Gastroesophageal sphincter (tissue), 4 donors: ENCODE results near the gene FHOD3. TPM values are rescaled to one million over a fixed set of nuclear protein-coding genes. Genes with fewer than 3 reads are reported as not detected.

Experiments
- ATAC-seq: fragments of 150-250 bp; one replicate; pipeline ENCODE4 v1.9.1; 2016; ENCODE audit warnings: mild to moderate bottlenecking, moderate library complexity
- H3K27ac ChIP-seq, 4 donors: fragments of 200-600 bp; sonication (generic) in 3 of 4; 1 replicate in 3 of 4; 2 replicates in 1 of 4; pipeline ENCODE4 v1.5.1; 2016 to 2019
- H3K27me3 ChIP-seq: fragments of 200-600 bp; sonication (generic); one replicate; pipeline ENCODE4 v1.5.1; 2019
- H3K36me3 ChIP-seq, 2 donors: fragments of 200-600 bp; sonication (generic); one replicate each; pipeline ENCODE4 v1.5.1; 2019; ENCODE audit warnings: control low read depth in 1 of 2
- H3K4me1 ChIP-seq, 3 donors: fragments of 200-600 bp; sonication (generic); 1 replicate in 2 of 3; 2 replicates in 1 of 3; pipeline ENCODE4 v1.5.1; 2016 to 2019; ENCODE audit warnings: control low read depth in 2 of 3
- H3K4me3 ChIP-seq, 2 donors: fragments of 200-600 bp; sonication (generic); one replicate each; pipeline ENCODE4 v1.5.1; 2019; ENCODE audit warnings: mild to moderate bottlenecking in 1 of 2, moderate library complexity in 1 of 2
- H3K9me3 ChIP-seq, 3 donors: fragments of 200-600 bp; sonication (generic); one replicate each; pipeline ENCODE4 v1.5.1; 2017 to 2019; ENCODE audit warnings: control low read depth in 2 of 3
- CTCF ChIP-seq, 4 experiments: fragments of 200-600 bp in 2 of 4; fragments of 450-650 bp in 2 of 4; sonication (generic) in 1 of 4; IDR thresholded peaks; one replicate each; pipeline ENCODE4 v1.5.1; 2017 to 2019; ENCODE audit warnings: antibody characterized with exemption in 4 of 4, mild to moderate bottlenecking in 2 of 4, moderate library complexity in 2 of 4
- EP300 ChIP-seq: sonication (generic); formaldehyde crosslinking; IDR thresholded peaks from one replicate; pipeline ENCODE4 v1.6.1; 2017; ENCODE audit warnings: antibody characterized with exemption, mild to moderate bottlenecking
- POLR2A ChIP-seq, 2 donors: fragments of 450-650 bp; IDR thresholded peaks; one replicate each; pipeline ENCODE4 v1.6.1; 2017; ENCODE audit warnings: antibody characterized with exemption in 2 of 2, mild to moderate bottlenecking in 2 of 2, moderate library complexity in 1 of 2
- POLR2AphosphoS5 ChIP-seq: sonication (generic); formaldehyde crosslinking; IDR thresholded peaks from one replicate; pipeline ENCODE4 v1.6.1; 2017; ENCODE audit warnings: antibody characterized with exemption
- WGBS, 2 donors: methylation state at CpG; one replicate each; pipeline ENCODE4 v1.1.5; 2018; ENCODE audit warnings: low coverage in 1 of 2; 5-methylcytosine and 5-hydroxymethylcytosine counted together
- total RNA-seq, 4 donors: library from RNA; depleted of rRNA; stranded (reverse); fragments of >200 nt; gene quantifications; one replicate each; pipeline ENCODE4 v1.1.0, GENCODE V29; 2016

The FHOD3 gene
- total RNA-seq, 4 donors from 2014 or later, result 18.4 to 36.7 (median 30.4) TPM

GRCh38 chr18:36529747-36530146 is 232.2 kb downstream of the FHOD3 start:
- Histone ChIP-seq H3K27ac (no peak overlapping the region), H3K27me3 (no peaks in the 10 kb centered on the region), H3K9me3 (no peaks in the 10 kb centered on the region), H3K4me1 (no peaks in the 10 kb centered on the region), H3K4me3 (no peak overlapping the region), H3K36me3 (no peaks in the 10 kb centered on the region)
- TF ChIP-seq POLR2A (IDR thresholded peaks at IDR 0.05) (no peak), EP300 (no peak), POLR2AphosphoS5 (no peak), CTCF (IDR thresholded peaks at IDR 0.05) (no peak)
- ATAC-seq, result no peak
- WGBS, 2 donors, result 92 to 93% methylated on average over 6 to 8 of the region's 8 CpGs

GRCh38 chr18:36530676-36531405 is 233.3 kb downstream of the FHOD3 start:
- H3K9me3 ChIP-seq, result no peaks in the 10 kb centered on the region
- WGBS, 2 donors, result 94 to 100% methylated on average over 2 to 3 of the region's 4 CpGs
- H3K27me3 ChIP-seq, result no peaks in the 10 kb centered on the region
- no peak for ATAC-seq
- no peaks in the 10 kb centered on the region for H3K36me3 ChIP-seq
- TF ChIP-seq EP300 (no peak), POLR2AphosphoS5 (no peak), CTCF (IDR thresholded peaks at IDR 0.05) (no peak), POLR2A (IDR thresholded peaks at IDR 0.05) (no peak)
- no peak overlapping the region for H3K4me3 ChIP-seq
- H3K27ac ChIP-seq, result no peak overlapping the region
- no peaks in the 10 kb centered on the region for H3K4me1 ChIP-seq

- Histone ChIP-seq H3K27me3 (no peaks in the 10 kb centered on the region), H3K4me3 (no peak overlapping the region), H3K9me3 (no peaks in the 10 kb centered on the region), H3K4me1 (no peaks in the 10 kb centered on the region), H3K27ac (no peak overlapping the region), H3K36me3 (no peaks in the 10 kb centered on the region)
- TF ChIP-seq POLR2A (IDR thresholded peaks at IDR 0.05) (no peak), EP300 (no peak)
- 90 to 93% methylated on average over 6 to 7 of the region's 7 CpGs for WGBS, 2 donors
- ATAC-seq, result no peak
Measured at GRCh38 chr18:36531636-36532035, 234.1 kb downstream of the FHOD3 start.

- H3K4me1 ChIP-seq, result no peaks in the 10 kb centered on the region
- 40 to 58% methylated on average over 1 to 2 of the region's 5 CpGs for WGBS, 2 donors
- no peak overlapping the region for H3K27ac ChIP-seq
- ATAC-seq, result peak; percentile 31
- TF ChIP-seq POLR2A (IDR thresholded peaks at IDR 0.05) (no peak), CTCF (IDR thresholded peaks at IDR 0.05) (no peak), POLR2AphosphoS5 (no peak), EP300 (no peak)
- H3K4me3 ChIP-seq, result no peak overlapping the region
- H3K36me3 ChIP-seq, result no peaks in the 10 kb centered on the region
- H3K9me3 ChIP-seq, result no peaks in the 10 kb centered on the region
- H3K27me3 ChIP-seq, result no peaks in the 10 kb centered on the region
Measured at GRCh38 chr18:36532394-36532793, 234.9 kb downstream of the FHOD3 start.

- 83 to 92% methylated on average over 2 to 5 of the region's 5 CpGs for WGBS, 2 donors
- TF ChIP-seq CTCF (IDR thresholded peaks at IDR 0.05) (no peak), POLR2A (IDR thresholded peaks at IDR 0.05) (no peak), EP300 (no peak), POLR2AphosphoS5 (no peak)
Measured at GRCh38 chr18:36532815-36533214, 235.3 kb downstream of the FHOD3 start.

More at GRCh38 chr18:36532815-36533214, 235.3 kb downstream of the FHOD3 start:
- Histone ChIP-seq H3K36me3 (no peaks in the 10 kb centered on the region), H3K9me3 (no peaks in the 10 kb centered on the region), H3K27ac (no peak overlapping the region), H3K4me3 (no peak overlapping the region), H3K4me1 (no peaks in the 10 kb centered on the region), H3K27me3 (no peaks in the 10 kb centered on the region)
- no peak for ATAC-seq
